SK-N-SH treated with all-trans-retinoic acid at 6 μM for 48 hours (cell line): Measurements from ENCODE around the gene MRPL1.

Experiments used
- ATAC-seq: fragments of 200-7000 bp; cut with Tn5 transposase; 3 replicates; pipeline ENCODE4 v1.9.1; 2020; ENCODE audit warnings: mild to moderate bottlenecking, moderate library complexity
- ARNTL ChIP-seq: fragments of 450-650 bp; formaldehyde crosslinking; IDR thresholded peaks from 2 replicates; pipeline ENCODE4 v1.5.0; 2020; ENCODE audit warnings: low read depth, mild to moderate bottlenecking, moderate library complexity, borderline replicate concordance
- BACH2 ChIP-seq: fragments of 250-450 bp; sonication (Bioruptor Pico); IDR thresholded peaks from 2 replicates; pipeline ENCODE4 v1.9.0; 2021; ENCODE audit warnings: mild to moderate bottlenecking, borderline replicate concordance
- CREB5 ChIP-seq: fragments of 250-450 bp; sonication (Bioruptor Pico); IDR thresholded peaks from 2 replicates; pipeline ENCODE4 v1.5.1; 2020; ENCODE audit warnings: low read depth, mild to moderate bottlenecking, moderate library complexity
- CSDC2 ChIP-seq: fragments of 250-450 bp; sonication (Bioruptor Pico); IDR thresholded peaks from 2 replicates; pipeline ENCODE4 v1.5.0; 2020; ENCODE audit warnings: mild to moderate bottlenecking, moderate library complexity
- CSRNP3 ChIP-seq: fragments of 250-450 bp; sonication (Bioruptor Pico); IDR thresholded peaks from 2 replicates; pipeline ENCODE4 v1.5.1; 2021; ENCODE audit warnings: mild to moderate bottlenecking, moderate library complexity
- GLIS3 ChIP-seq: fragments of 250-450 bp; sonication (Bioruptor Pico); IDR thresholded peaks from 2 replicates; pipeline ENCODE4 v1.5.0; 2020; ENCODE audit warnings: mild to moderate bottlenecking, moderate library complexity
- ISL1 ChIP-seq: fragments of 250-450 bp; sonication (Bioruptor Pico); IDR thresholded peaks from 2 replicates; pipeline ENCODE4 v2.1.2; 2022; ENCODE audit warnings: mild to moderate bottlenecking, moderate library complexity
- PATZ1 ChIP-seq: fragments of 250-450 bp; sonication (Bioruptor Pico); IDR thresholded peaks from 2 replicates; pipeline ENCODE4 v1.8.0; 2020; ENCODE audit warnings: mild to moderate bottlenecking, moderate library complexity, borderline replicate concordance
- POU6F1 ChIP-seq: fragments of 250-450 bp; sonication (Bioruptor Pico); IDR thresholded peaks from 2 replicates; pipeline ENCODE4 v1.8.0; 2021; ENCODE audit warnings: low read depth, mild to moderate bottlenecking, moderate library complexity, borderline replicate concordance
- PPARA ChIP-seq: fragments of 250-450 bp; sonication (Bioruptor Pico); IDR thresholded peaks from 2 replicates; pipeline ENCODE4 v1.5.0; 2020; ENCODE audit warnings: mild to moderate bottlenecking, borderline replicate concordance
- RARB ChIP-seq: fragments of 250-450 bp; sonication (Bioruptor Pico); IDR thresholded peaks from 2 replicates; pipeline ENCODE4 v1.8.0; 2021; ENCODE audit warnings: mild to moderate bottlenecking, moderate library complexity
- SNAI2 ChIP-seq: fragments of 250-450 bp; sonication (Bioruptor Pico); IDR thresholded peaks from 2 replicates; pipeline ENCODE4 v1.5.0; 2020; ENCODE audit warnings: mild to moderate bottlenecking, moderate library complexity
- TCF4 ChIP-seq: fragments of 250-450 bp; sonication (Bioruptor Pico); IDR thresholded peaks from 2 replicates; pipeline ENCODE4 v1.8.0; 2021; ENCODE audit warnings: mild to moderate bottlenecking, moderate library complexity, borderline replicate concordance
- TOX ChIP-seq: fragments of 250-450 bp; sonication (Bioruptor Pico); IDR thresholded peaks from 2 replicates; pipeline ENCODE4 v1.8.0; 2021; ENCODE audit warnings: mild to moderate bottlenecking, moderate library complexity, borderline replicate concordance
- ZC3H10 ChIP-seq: fragments of 250-450 bp; sonication (Bioruptor Pico); IDR thresholded peaks from 2 replicates; pipeline ENCODE4 v1.5.1; 2021; ENCODE audit warnings: mild to moderate bottlenecking, moderate library complexity
- ZFP3 ChIP-seq: fragments of 250-450 bp; sonication (Bioruptor Pico); IDR thresholded peaks from 2 replicates; pipeline ENCODE4 v1.5.0; 2020; ENCODE audit warnings: mild to moderate bottlenecking, moderate library complexity
- ZFP30 ChIP-seq: fragments of 450-650 bp; formaldehyde crosslinking; IDR thresholded peaks from 2 replicates; pipeline ENCODE4 v1.5.0; 2022; ENCODE audit warnings: mild to moderate bottlenecking, moderate library complexity
- ZNF565 ChIP-seq: fragments of 450-650 bp; formaldehyde crosslinking; conservative IDR thresholded peaks from 2 replicates; pipeline ENCODE4 v1.5.0; 2020; ENCODE audit warnings: low read depth, mild to moderate bottlenecking, moderate library complexity
- ZNF8 ChIP-seq: fragments of 450-650 bp; formaldehyde crosslinking; IDR thresholded peaks from 2 replicates; pipeline ENCODE4 v1.5.0; 2020; ENCODE audit warnings: mild to moderate bottlenecking, moderate library complexity

Gene MRPL1

GRCh38 chr4:77834403-77834802 lies 28.2 kb upstream of the MRPL1 start (continued):
- no peak for TF ChIP-seq PPARA
- no peak for TF ChIP-seq BACH2 (CRISPR knock-in tag)

GRCh38 chr4:77843628-77844027 lies 19.0 kb upstream of the MRPL1 start:
- TF ChIP-seq SNAI2 (CRISPR knock-in tag) (no peak), ZFP30 (CRISPR knock-in tag) (no peak), CSRNP3 (no peak), ZNF8 (CRISPR knock-in tag) (no peak), ARNTL (CRISPR knock-in tag) (no peak), ZFP3 (no peak), RARB (CRISPR knock-in tag) (no peak)
- ATAC-seq: no peak

GRCh38 chr4:77844363-77844762 lies 18.3 kb upstream of the MRPL1 start:
- ATAC-seq: no peak
- TF ChIP-seq ARNTL (CRISPR knock-in tag) (no peak), PATZ1 (no peak), PPARA (no peak), ZNF565 (CRISPR knock-in tag) (no peak)

- no peak for ATAC-seq
- TF ChIP-seq ZNF8 (CRISPR knock-in tag) (no peak), GLIS3 (CRISPR knock-in tag) (no peak), TCF4 (no peak), ZFP3 (no peak), TOX (CRISPR knock-in tag) (no peak), CREB5 (no peak), ISL1 (CRISPR knock-in tag) (no peak), ZC3H10 (CRISPR knock-in tag) (no peak), ZNF565 (CRISPR knock-in tag) (no peak), POU6F1 (CRISPR knock-in tag) (no peak), PATZ1 (no peak), BACH2 (CRISPR knock-in tag) (no peak), ZFP30 (CRISPR knock-in tag) (no peak), PPARA (no peak), ARNTL (CRISPR knock-in tag) (no peak), SNAI2 (CRISPR knock-in tag) (no peak), CSDC2 (CRISPR knock-in tag) (no peak), RARB (CRISPR knock-in tag) (no peak), CSRNP3 (no peak)
These were observed 17.2 kb upstream of the MRPL1 start for GRCh38 chr4:77845400-77845799.
